ENCODE data around the gene HBZ. TPM values are rescaled to one million over a fixed set of nuclear protein-coding genes. Genes with fewer than 3 reads are reported as not detected.
A peak's percentile ranks its signal among the peaks of the same experiment; 100 is the strongest.
"Not testable (repeated sequence)": the region's sequence is repeated elsewhere in the genome, so short reads cannot be mapped to it uniquely, and the experiment has no call there.

HBZ gene
- total and polyA plus RNA-seq, 7 experiments from 2014 or later, result not detected

DNA sequence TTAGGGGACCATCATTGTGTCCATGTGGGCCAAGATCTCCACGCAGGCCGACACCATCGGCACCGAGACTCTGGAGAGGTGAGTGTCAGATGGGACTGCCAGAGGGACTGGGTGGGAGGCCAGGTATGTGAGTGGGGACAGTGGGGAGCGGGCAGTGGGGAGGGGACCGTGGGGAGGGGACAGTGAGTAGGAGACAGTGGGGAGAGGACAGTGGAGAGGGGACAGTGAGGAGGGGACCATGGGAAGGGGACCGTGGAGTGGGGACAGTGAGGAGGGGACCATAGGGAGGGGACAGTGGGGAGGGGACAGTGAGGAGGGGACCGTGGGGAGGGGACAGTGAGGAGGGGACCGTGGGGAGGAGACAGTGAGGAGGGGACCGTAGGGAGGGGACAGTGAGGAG lies 10.7 kb downstream of the HBZ start:
- CTCF ChIA-PET, ATAC-seq: not testable (repeated sequence)

DNA sequence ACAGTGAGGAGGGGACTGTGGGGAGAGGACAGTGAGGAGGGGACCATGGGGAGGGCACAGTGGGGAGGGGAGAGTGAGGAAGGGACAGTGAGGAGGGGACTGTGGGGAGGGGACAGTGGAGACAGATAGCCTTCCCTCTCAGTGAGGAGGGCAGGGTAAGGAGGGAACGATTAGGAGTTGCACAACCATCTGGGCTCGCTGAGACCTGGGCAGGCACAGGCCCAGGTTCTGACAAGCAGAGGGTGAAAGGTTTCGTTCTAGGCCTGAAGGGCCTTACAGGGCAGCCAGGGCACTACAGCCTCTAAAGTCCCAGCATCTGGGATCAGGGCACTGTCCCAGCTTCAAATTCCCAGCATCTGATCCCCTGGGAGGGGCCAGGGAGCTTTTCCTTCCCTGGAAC lies 11.3 kb downstream of the HBZ start:
- Mint-ChIP-seq H3K4me1 (peaks cover 3 to 13% (median 8%) of the 10 kb centered on the region in 7 donors), H3K27me3 (peaks cover 25 to 51% (median 38%) of the 10 kb centered on the region in 5 donors)
- intact Hi-C loops (cut with micrococcal nuclease); ATAC-seq; POLR2A ChIA-PET; H3K9me3 ChIP-seq (ENCODE audit: control insufficient read depth in 2 of 3, low read length in 3 of 3); H3K9me3 Mint-ChIP-seq; H3K27ac ChIP-seq (ENCODE audit: low read depth, low read length); H3K4me3 ChIP-seq (ENCODE audit: low read length); H3K36me3 ChIP-seq (ENCODE audit: control insufficient read depth in 2 of 3, insufficient read depth in 3 of 3, low read length in 3 of 3); CTCF ChIA-PET; H3K36me3 Mint-ChIP-seq; H3K4me1 ChIP-seq (ENCODE audit: control insufficient read depth in 2 of 2, insufficient read depth in 2 of 2, low read length in 2 of 2); DNase-seq; H3K27ac Mint-ChIP-seq; H3K4me3 Mint-ChIP-seq: not testable (repeated sequence)
- H3K27me3 ChIP-seq (ENCODE audit: control insufficient read depth in 2 of 2, insufficient read depth in 2 of 2, low read length in 2 of 2), result peaks cover 0 to 20% of the 10 kb centered on the region in 2 donors

More for the DNA sequence above, 10.7 kb downstream of the HBZ start:
- intact Hi-C loops (cut with micrococcal nuclease); POLR2A ChIA-PET; H3K4me3 ChIP-seq (ENCODE audit: low read length); H3K9me3 ChIP-seq (ENCODE audit: control insufficient read depth in 2 of 3, low read length in 3 of 3); H3K36me3 ChIP-seq (ENCODE audit: control insufficient read depth in 2 of 3, insufficient read depth in 3 of 3, low read length in 3 of 3); H3K4me1 ChIP-seq (ENCODE audit: control insufficient read depth in 2 of 2, insufficient read depth in 2 of 2, low read length in 2 of 2); H3K27ac ChIP-seq (ENCODE audit: low read depth, low read length); H3K27ac Mint-ChIP-seq; H3K36me3 Mint-ChIP-seq; H3K9me3 Mint-ChIP-seq; DNase-seq: not testable (repeated sequence)
- Mint-ChIP-seq H3K4me3 (peak overlapping the region in 1 of 10 donors; percentile 30), H3K4me1 (peaks cover 3 to 13% (median 8%) of the 10 kb centered on the region in 7 donors), H3K27me3 (peaks cover 22 to 49% (median 32%) of the 10 kb centered on the region in 5 donors)
- peaks cover 0 to 20% of the 10 kb centered on the region in 2 donors for H3K27me3 ChIP-seq (ENCODE audit: control insufficient read depth in 2 of 2, insufficient read depth in 2 of 2, low read length in 2 of 2)

DNA sequence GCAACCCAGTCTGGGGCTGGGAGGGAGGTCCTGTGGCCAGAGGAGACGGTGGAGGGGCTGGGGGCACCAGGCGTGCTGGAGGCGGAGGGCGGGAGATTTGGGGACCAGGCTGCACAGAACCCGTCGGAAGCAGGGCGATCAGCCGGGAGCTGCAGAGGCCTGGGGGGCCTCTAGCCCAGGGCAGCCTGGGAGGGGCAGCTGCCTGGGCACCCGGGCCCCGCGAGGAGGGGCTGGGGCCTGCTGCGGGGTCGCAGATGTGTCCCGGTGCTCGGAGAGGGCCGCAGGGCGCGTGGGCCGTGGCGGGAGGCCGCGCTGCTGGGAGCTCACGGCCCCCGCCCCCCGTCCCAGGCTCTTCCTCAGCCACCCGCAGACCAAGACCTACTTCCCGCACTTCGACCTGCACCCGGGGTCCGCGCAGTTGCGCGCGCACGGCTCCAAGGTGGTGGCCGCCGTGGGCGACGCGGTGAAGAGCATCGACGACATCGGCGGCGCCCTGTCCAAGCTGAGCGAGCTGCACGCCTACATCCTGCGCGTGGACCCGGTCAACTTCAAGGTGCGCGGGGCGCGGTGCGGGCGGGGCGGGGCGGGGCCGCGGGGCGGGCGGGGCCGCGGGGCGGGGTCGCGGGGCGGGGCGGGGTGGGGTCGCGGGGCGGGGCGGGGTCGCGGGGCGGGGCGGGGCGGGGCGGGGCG lies 11.8 kb downstream of the HBZ start:
- H3K4me3 ChIP-seq (ENCODE audit: low read length); H3K9me3 Mint-ChIP-seq; intact Hi-C loops (cut with micrococcal nuclease); H3K36me3 ChIP-seq (ENCODE audit: control insufficient read depth in 2 of 3, insufficient read depth in 3 of 3, low read length in 3 of 3); POLR2A ChIA-PET; H3K36me3 Mint-ChIP-seq; CTCF ChIA-PET; H3K27ac Mint-ChIP-seq; H3K9me3 ChIP-seq (ENCODE audit: control insufficient read depth in 2 of 3, low read length in 3 of 3); DNase-seq; H3K4me1 ChIP-seq (ENCODE audit: control insufficient read depth in 2 of 2, insufficient read depth in 2 of 2, low read length in 2 of 2); H3K27ac ChIP-seq (ENCODE audit: low read depth, low read length); H3K4me3 Mint-ChIP-seq: not testable (repeated sequence)
- ATAC-seq, result peak; percentile 23
- H3K4me1 Mint-ChIP-seq, result peaks cover 3 to 13% (median 6%) of the 10 kb centered on the region in 7 donors
- peaks cover 27 to 54% (median 38%) of the 10 kb centered on the region in 5 donors for H3K27me3 Mint-ChIP-seq
- H3K27me3 ChIP-seq (ENCODE audit: control insufficient read depth in 2 of 2, insufficient read depth in 2 of 2, low read length in 2 of 2), result peaks cover 0 to 20% of the 10 kb centered on the region in 2 donors

DNA sequence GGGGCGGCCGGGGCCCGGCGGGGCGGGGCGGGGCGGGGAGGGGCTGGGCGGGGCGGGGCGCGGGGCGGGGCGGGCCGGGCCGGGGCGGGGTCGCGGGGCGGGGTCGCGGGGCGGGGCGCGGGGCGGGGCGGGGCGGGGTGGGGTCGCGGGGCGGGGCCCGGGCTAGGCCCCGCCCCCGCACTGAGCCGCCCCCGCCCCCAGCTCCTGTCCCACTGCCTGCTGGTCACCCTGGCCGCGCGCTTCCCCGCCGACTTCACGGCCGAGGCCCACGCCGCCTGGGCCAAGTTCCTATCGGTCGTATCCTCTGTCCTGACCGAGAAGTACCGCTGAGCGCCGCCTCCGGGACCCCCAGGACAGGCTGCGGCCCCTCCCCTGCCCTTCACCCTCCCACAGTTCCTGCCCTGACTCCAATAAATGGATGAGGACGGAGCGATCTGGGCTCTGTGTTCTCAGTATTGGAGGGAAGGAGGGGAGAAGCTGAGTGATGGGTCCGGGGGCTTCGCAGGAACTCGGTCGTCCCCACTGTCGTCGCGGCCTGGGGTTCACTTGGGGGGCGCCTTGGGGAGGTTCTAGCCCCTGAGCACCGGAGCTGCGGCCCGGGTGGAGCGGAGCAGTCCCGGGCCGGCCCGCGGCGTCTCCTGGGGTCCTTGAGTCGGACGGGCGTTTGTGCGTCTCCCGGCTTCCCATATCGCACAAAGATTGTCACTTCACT lies 12.5 kb downstream of the HBZ start:
- peaks cover 4 to 8% of the 10 kb centered on the region in 2 donors for H3K4me1 ChIP-seq (ENCODE audit: control insufficient read depth in 2 of 2, insufficient read depth in 2 of 2, low read length in 2 of 2)
- H3K4me1 Mint-ChIP-seq, result peaks cover 3 to 13% (median 6%) of the 10 kb centered on the region in 7 donors
- peaks cover 0 to 20% of the 10 kb centered on the region in 2 donors for H3K27me3 ChIP-seq (ENCODE audit: control insufficient read depth in 2 of 2, insufficient read depth in 2 of 2, low read length in 2 of 2)
- DNase-seq, result no peak
- peaks cover 0 to 4% (median 0%) of the 10 kb centered on the region in 5 donors for H3K36me3 Mint-ChIP-seq
- H3K4me3 Mint-ChIP-seq, result peak overlapping the region in 9 of 10 donors; percentile 5 to 78 (median 57)
- ChIA-PET POLR2A (interaction anchor here (1.3 kb wide), 1 partner anchor 9 kb away, joined by 3 read pairs; no protein-coding TSS in a partner anchor), CTCF (no interaction called here)
- H3K9me3 ChIP-seq (ENCODE audit: control insufficient read depth in 2 of 3, low read length in 3 of 3), result no peaks in the 10 kb centered on the region
- peaks cover 0 to 1% (median 0%) of the 10 kb centered on the region in 11 donors for H3K9me3 Mint-ChIP-seq
- peak; percentile 39 for ATAC-seq
- H3K27ac ChIP-seq (ENCODE audit: low read depth, low read length), result no peak overlapping the region
- no peak overlapping the region for H3K27ac Mint-ChIP-seq
- intact Hi-C loops (cut with micrococcal nuclease), result no loop called here
- H3K4me3 ChIP-seq (ENCODE audit: low read length), result no peak overlapping the region
- H3K27me3 Mint-ChIP-seq, result peaks cover 23 to 56% (median 34%) of the 10 kb centered on the region in 5 donors
- no peaks in the 10 kb centered on the region for H3K36me3 ChIP-seq (ENCODE audit: control insufficient read depth in 2 of 3, insufficient read depth in 3 of 3, low read length in 3 of 3)

GRCh38 chr16:165539-166374 lies 13.3 kb downstream of the HBZ start, which contains the start of gene HBM:
TSS of gene HBM (plus strand) at chr16:165978. CDS start at chr16:165998, 20 bp downstream.
- H3K9me3 Mint-ChIP-seq, result peaks cover 0 to 1% (median 0%) of the 10 kb centered on the region in 11 donors
- Histone ChIP-seq H3K4me1 (ENCODE audit: control insufficient read depth in 2 of 2, insufficient read depth in 2 of 2, low read length in 2 of 2) (peaks cover 4 to 8% of the 10 kb centered on the region in 2 donors), H3K4me3 (ENCODE audit: low read length) (no peak within 1 kb of the TSS), H3K27ac (ENCODE audit: low read depth, low read length) (no peak within 1 kb of the TSS), H3K27me3 (ENCODE audit: control insufficient read depth in 2 of 2, insufficient read depth in 2 of 2, low read length in 2 of 2) (peaks cover 0 to 20% of the 10 kb centered on the region in 2 donors), H3K9me3 (ENCODE audit: control insufficient read depth in 2 of 3, low read length in 3 of 3) (no peaks in the 10 kb centered on the region), H3K36me3 (ENCODE audit: control insufficient read depth in 2 of 3, insufficient read depth in 3 of 3, low read length in 3 of 3) (no peaks in the 10 kb centered on the region)
- CTCF ChIA-PET, result no interaction called here
- H3K27me3 Mint-ChIP-seq, result peaks cover 30 to 62% (median 41%) of the 10 kb centered on the region in 5 donors
- peak within 1 kb of the TSS; percentile 36 to 78 (median 57) for H3K4me3 Mint-ChIP-seq
- H3K36me3 Mint-ChIP-seq, result peaks cover 0 to 4% (median 0%) of the 10 kb centered on the region in 5 donors
- ATAC-seq (peak; percentile 21), DNase-seq (no peak)
- POLR2A ChIA-PET, result interaction anchor here (1.3 kb wide), 1 partner anchor 10 kb away, joined by 3 read pairs; no protein-coding TSS in a partner anchor
- peaks cover 4 to 15% (median 6%) of the 10 kb centered on the region in 7 donors for H3K4me1 Mint-ChIP-seq
- no peak within 1 kb of the TSS for H3K27ac Mint-ChIP-seq
- intact Hi-C loops (cut with micrococcal nuclease), result no loop called here

DNA sequence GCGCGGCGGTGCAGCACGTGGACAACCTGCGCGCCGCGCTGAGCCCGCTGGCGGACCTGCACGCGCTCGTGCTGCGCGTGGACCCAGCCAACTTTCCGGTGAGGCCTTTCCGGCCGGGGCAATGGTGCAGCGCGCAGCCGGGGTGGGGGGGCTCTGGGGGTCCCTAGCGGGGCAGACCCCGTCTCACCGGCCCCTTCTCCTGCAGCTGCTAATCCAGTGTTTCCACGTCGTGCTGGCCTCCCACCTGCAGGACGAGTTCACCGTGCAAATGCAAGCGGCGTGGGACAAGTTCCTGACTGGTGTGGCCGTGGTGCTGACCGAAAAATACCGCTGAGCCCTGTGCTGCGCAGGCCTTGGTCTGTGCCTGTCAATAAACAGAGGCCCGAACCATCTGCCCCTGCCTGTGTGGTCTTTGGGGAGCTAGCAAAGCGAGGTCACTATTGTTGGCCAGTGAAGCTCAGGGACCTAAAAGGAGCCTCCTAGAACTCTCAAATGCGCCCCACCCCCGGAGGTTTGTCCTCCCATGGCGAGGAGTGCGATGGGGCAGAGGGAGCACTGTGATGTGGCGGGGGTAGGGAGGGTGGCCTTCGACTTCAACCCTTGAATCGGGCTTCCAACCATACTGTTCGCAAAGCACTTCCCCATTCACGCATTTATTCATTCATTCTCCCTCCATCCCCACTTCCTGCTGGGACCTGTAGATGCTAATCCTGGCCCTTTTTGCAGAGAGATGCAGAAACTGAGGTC lies 14.1 kb downstream of the HBZ start:
- ATAC-seq (peak; percentile 44), DNase-seq (peak in 1 of 9 donors; percentile 14)
- H3K27ac Mint-ChIP-seq, result peak overlapping the region in 1 of 9 donors; percentile 15
- peaks cover 4 to 17% (median 9%) of the 10 kb centered on the region in 7 donors for H3K4me1 Mint-ChIP-seq
- peaks cover 0 to 2% (median 0%) of the 10 kb centered on the region in 11 donors for H3K9me3 Mint-ChIP-seq
- Histone ChIP-seq H3K4me3 (ENCODE audit: low read length) (no peak overlapping the region), H3K4me1 (ENCODE audit: control insufficient read depth in 2 of 2, insufficient read depth in 2 of 2, low read length in 2 of 2) (peaks cover 4 to 8% of the 10 kb centered on the region in 2 donors), H3K27ac (ENCODE audit: low read depth, low read length) (no peak overlapping the region), H3K36me3 (ENCODE audit: control insufficient read depth in 2 of 3, insufficient read depth in 3 of 3, low read length in 3 of 3) (no peaks in the 10 kb centered on the region), H3K9me3 (ENCODE audit: control insufficient read depth in 2 of 3, low read length in 3 of 3) (no peaks in the 10 kb centered on the region), H3K27me3 (ENCODE audit: control insufficient read depth in 2 of 2, insufficient read depth in 2 of 2, low read length in 2 of 2) (peaks cover 0 to 20% of the 10 kb centered on the region in 2 donors)
- H3K27me3 Mint-ChIP-seq, result peaks cover 35 to 64% (median 38%) of the 10 kb centered on the region in 5 donors
- peaks cover 0 to 4% (median 0%) of the 10 kb centered on the region in 5 donors for H3K36me3 Mint-ChIP-seq
- ChIA-PET CTCF (no interaction called here), POLR2A (no interaction called here)
- H3K4me3 Mint-ChIP-seq, result peak overlapping the region in 8 of 10 donors; percentile 23 to 78 (median 57)
- intact Hi-C loops (cut with micrococcal nuclease), result no loop called here
